IPS-20b (cell line): ENCODE data around the gene ZBTB47.

Experiments
- H3K27ac ChIP-seq: one replicate; pipeline ENCODE4 v1.5.1; 2013; ENCODE audit warnings: low read length
- H3K27me3 ChIP-seq: 2 replicates; pipeline ENCODE4 v1.6.1; 2013; ENCODE audit warnings: mild to moderate bottlenecking, low read length, inconsistent platforms; ENCODE audit not compliant: insufficient read depth
- H3K36me3 ChIP-seq: 2 replicates; pipeline ENCODE4 v1.6.1; 2013; ENCODE audit warnings: low read depth, mild to moderate bottlenecking, inconsistent platforms, low read length, moderate library complexity; ENCODE audit not compliant: insufficient read depth
- H3K4me1 ChIP-seq: 2 replicates; pipeline ENCODE4 v1.6.1; 2013; ENCODE audit warnings: mild to moderate bottlenecking, control low read depth, inconsistent platforms, low read length, moderate library complexity; ENCODE audit not compliant: insufficient read depth
- H3K4me3 ChIP-seq: 2 replicates; pipeline ENCODE4 v1.5.1; 2013; ENCODE audit warnings: mild to moderate bottlenecking, low read length, inconsistent platforms
- H3K9ac ChIP-seq: 2 replicates; pipeline ENCODE4 v1.6.1; 2013; ENCODE audit warnings: low read depth, mild to moderate bottlenecking, inconsistent platforms, low read length, moderate library complexity
- H3K9me3 ChIP-seq: 2 replicates; pipeline ENCODE4 v1.6.1; 2013; ENCODE audit warnings: mild to moderate bottlenecking, low read depth, low read length, inconsistent platforms; ENCODE audit not compliant: insufficient read depth

Gene ZBTB47

GRCh38 chr3:42667523-42668412, 14.3 kb downstream of the ZBTB47 start:
- H3K9ac ChIP-seq = no peak overlapping the region
- no peaks in the 10 kb centered on the region for H3K4me1 ChIP-seq

GRCh38 chr3:42668413-42668760, 14.9 kb downstream of the ZBTB47 start:
- Histone ChIP-seq H3K4me3 (no peak overlapping the region), H3K9ac (no peak overlapping the region), H3K27me3 (no peaks in the 10 kb centered on the region), H3K36me3 (no peaks in the 10 kb centered on the region), H3K27ac (no peak overlapping the region), H3K4me1 (no peaks in the 10 kb centered on the region), H3K9me3 (no peaks in the 10 kb centered on the region)

More at GRCh38 chr3:42667523-42668412, 14.3 kb downstream of the ZBTB47 start:
- Histone ChIP-seq H3K27me3 (no peaks in the 10 kb centered on the region), H3K9me3 (no peaks in the 10 kb centered on the region), H3K36me3 (no peaks in the 10 kb centered on the region), H3K27ac (no peak overlapping the region), H3K4me3 (no peak overlapping the region)

GRCh38 chr3:42668793-42669217, 15.3 kb downstream of the ZBTB47 start:
- Histone ChIP-seq H3K9me3 (no peaks in the 10 kb centered on the region), H3K27me3 (no peaks in the 10 kb centered on the region), H3K27ac (no peak overlapping the region), H3K4me3 (no peak overlapping the region), H3K4me1 (no peaks in the 10 kb centered on the region), H3K9ac (no peak overlapping the region), H3K36me3 (no peaks in the 10 kb centered on the region)

GRCh38 chr3:42670051-42670576, 16.6 kb downstream of the ZBTB47 start:
- no peak overlapping the region for H3K27ac ChIP-seq
- no peaks in the 10 kb centered on the region for H3K9me3 ChIP-seq
- H3K4me3 ChIP-seq = no peak overlapping the region
- H3K36me3 ChIP-seq = no peaks in the 10 kb centered on the region
- no peaks in the 10 kb centered on the region for H3K4me1 ChIP-seq
- no peak overlapping the region for H3K9ac ChIP-seq
- H3K27me3 ChIP-seq = no peaks in the 10 kb centered on the region

- no peaks in the 10 kb centered on the region for H3K27me3 ChIP-seq
- H3K9me3 ChIP-seq = no peaks in the 10 kb centered on the region; the same call in 1 of the 2 replicates
- H3K4me1 ChIP-seq = no peaks in the 10 kb centered on the region
- no peak overlapping the region for H3K4me3 ChIP-seq
- H3K9ac ChIP-seq = no peak overlapping the region
- H3K36me3 ChIP-seq = no peaks in the 10 kb centered on the region
- no peak overlapping the region for H3K27ac ChIP-seq
Observed at GRCh38 chr3:42670670-42671069, 17.2 kb downstream of the ZBTB47 start.

GRCh38 chr3:42672515-42672914, 19.0 kb downstream of the ZBTB47 start:
- H3K4me3 ChIP-seq = no peak overlapping the region
- no peaks in the 10 kb centered on the region for H3K4me1 ChIP-seq
- H3K27ac ChIP-seq = no peak overlapping the region
- H3K36me3 ChIP-seq = no peaks in the 10 kb centered on the region
- H3K27me3 ChIP-seq = no peaks in the 10 kb centered on the region
- H3K9me3 ChIP-seq = peaks cover 5% of the 10 kb centered on the region; the same call in 1 of the 2 replicates
- no peak overlapping the region for H3K9ac ChIP-seq

- H3K9me3 ChIP-seq = peaks cover 5% of the 10 kb centered on the region; the same call in 1 of the 2 replicates
- H3K27me3 ChIP-seq = no peaks in the 10 kb centered on the region
- H3K4me3 ChIP-seq = no peak overlapping the region
- H3K9ac ChIP-seq = no peak overlapping the region
- H3K4me1 ChIP-seq = no peaks in the 10 kb centered on the region
- H3K36me3 ChIP-seq = no peaks in the 10 kb centered on the region
- no peak overlapping the region for H3K27ac ChIP-seq
Observed at GRCh38 chr3:42673082-42673481, 19.6 kb downstream of the ZBTB47 start.

GRCh38 chr3:42674146-42674545, 20.6 kb downstream of the ZBTB47 start:
- Histone ChIP-seq H3K4me3 (no peak overlapping the region), H3K9me3 (peaks cover 5% of the 10 kb centered on the region; the same call in 1 of the 2 replicates), H3K27ac (no peak overlapping the region), H3K27me3 (no peaks in the 10 kb centered on the region), H3K4me1 (peaks cover 3% of the 10 kb centered on the region; the same call in 1 of the 2 replicates), H3K9ac (no peak overlapping the region), H3K36me3 (no peaks in the 10 kb centered on the region)

- Histone ChIP-seq H3K36me3 (no peaks in the 10 kb centered on the region), H3K9ac (no peak overlapping the region), H3K4me1 (peaks cover 3% of the 10 kb centered on the region; the same call in 1 of the 2 replicates), H3K4me3 (no peak overlapping the region), H3K27ac (no peak overlapping the region), H3K27me3 (no peaks in the 10 kb centered on the region), H3K9me3 (peaks cover 5% of the 10 kb centered on the region; the same call in 1 of the 2 replicates)
Observed at GRCh38 chr3:42675909-42676308, 22.4 kb downstream of the ZBTB47 start.

- Histone ChIP-seq H3K27me3 (no peaks in the 10 kb centered on the region), H3K9ac (no peak overlapping the region), H3K4me1 (peaks cover 3% of the 10 kb centered on the region; the same call in 1 of the 2 replicates), H3K36me3 (no peaks in the 10 kb centered on the region), H3K4me3 (no peak overlapping the region), H3K27ac (no peak overlapping the region), H3K9me3 (peaks cover 5% of the 10 kb centered on the region; the same call in 1 of the 2 replicates)
Observed at GRCh38 chr3:42678447-42678846, 24.9 kb downstream of the ZBTB47 start.

GRCh38 chr3:42680271-42680670, 26.8 kb downstream of the ZBTB47 start:
- H3K4me1 ChIP-seq = peaks cover 3% of the 10 kb centered on the region; the same call in 1 of the 2 replicates
- H3K9me3 ChIP-seq = peaks cover 5% of the 10 kb centered on the region; the same call in 1 of the 2 replicates
- no peaks in the 10 kb centered on the region for H3K27me3 ChIP-seq
- no peaks in the 10 kb centered on the region for H3K36me3 ChIP-seq
- H3K27ac ChIP-seq = no peak overlapping the region
- no peak overlapping the region for H3K4me3 ChIP-seq
- H3K9ac ChIP-seq = no peak overlapping the region

- no peak overlapping the region for H3K9ac ChIP-seq
- peaks cover 3% of the 10 kb centered on the region; the same call in 1 of the 2 replicates for H3K4me1 ChIP-seq
- peaks cover 4% of the 10 kb centered on the region; the same call in 1 of the 2 replicates for H3K9me3 ChIP-seq
- H3K36me3 ChIP-seq = no peaks in the 10 kb centered on the region
- H3K27me3 ChIP-seq = no peaks in the 10 kb centered on the region
- H3K4me3 ChIP-seq = no peak overlapping the region
- H3K27ac ChIP-seq = no peak overlapping the region
Observed at GRCh38 chr3:42680806-42681205, 27.3 kb downstream of the ZBTB47 start.
